Loucy (cell line): ENCODE results near the gene MYRIP.

Experiments used
- H2AFZ ChIP-seq: fragments of 200-600 bp; sonication (generic); 2 replicates; pipeline ENCODE4 v1.6.0; 2016; ENCODE audit warnings: antibody characterized with exemption, mild to moderate bottlenecking, low read length, moderate library complexity
- H3F3A ChIP-seq: fragments of 200-600 bp; 2 replicates; pipeline ENCODE4 v1.6.0; 2016; ENCODE audit warnings: antibody characterized with exemption, low read depth, mild to moderate bottlenecking
- H3K27me3 ChIP-seq: fragments of 200-600 bp; sonication (generic); 2 replicates; pipeline ENCODE4 v1.6.1; 2014; ENCODE audit warnings: low read length, mild to moderate bottlenecking; ENCODE audit not compliant: insufficient read depth, poor library complexity, severe bottlenecking
- H3K36me3 ChIP-seq: fragments of 200-600 bp; sonication (generic); 2 replicates; pipeline ENCODE4 v1.6.1; 2016; ENCODE audit warnings: low read length; ENCODE audit not compliant: insufficient read depth
- H3K4me1 ChIP-seq: fragments of 200-600 bp; sonication (generic); 2 replicates; pipeline ENCODE4 v1.5.1; 2014; ENCODE audit warnings: low read length, mild to moderate bottlenecking; ENCODE audit not compliant: insufficient read depth, poor library complexity, severe bottlenecking
- H3K4me2 ChIP-seq: fragments of 200-600 bp; sonication (generic); 2 replicates; pipeline ENCODE4 v1.6.0; 2014; ENCODE audit warnings: antibody characterized with exemption, low read length, low read depth, mild to moderate bottlenecking; ENCODE audit not compliant: poor library complexity, severe bottlenecking
- H3K4me3 ChIP-seq: fragments of 200-600 bp; sonication (generic); 2 replicates; pipeline ENCODE4 v1.5.1; 2014; ENCODE audit warnings: low read length, mild to moderate bottlenecking, mixed read lengths; ENCODE audit not compliant: poor library complexity, severe bottlenecking
- H3K79me2 ChIP-seq: fragments of 200-600 bp; sonication (generic); 2 replicates; pipeline ENCODE4 v1.6.1; 2014; ENCODE audit warnings: low read length; ENCODE audit not compliant: insufficient read depth
- H3K9ac ChIP-seq: fragments of 200-600 bp; sonication (generic); 2 replicates; pipeline ENCODE4 v1.6.0; 2014; ENCODE audit warnings: mild to moderate bottlenecking, low read depth, low read length, moderate library complexity; ENCODE audit not compliant: poor library complexity, severe bottlenecking
- H3K9me2 ChIP-seq: fragments of 200-600 bp; sonication (generic); replicated peaks from 2 replicates; pipeline ENCODE4 v1.6.1; 2016; ENCODE audit warnings: low read depth, low read length, mixed read lengths
- H3K9me3 ChIP-seq: fragments of 200-600 bp; sonication (generic); 2 replicates; pipeline ENCODE4 v1.6.1; 2014; ENCODE audit warnings: mild to moderate bottlenecking, antibody characterized with exemption, low read length, low read depth; ENCODE audit not compliant: insufficient read depth
- H4K20me1 ChIP-seq: fragments of 200-600 bp; sonication (generic); 2 replicates; pipeline ENCODE4 v1.6.0; 2014; ENCODE audit warnings: antibody characterized with exemption, low read length, mild to moderate bottlenecking; ENCODE audit not compliant: insufficient read depth, poor library complexity, severe bottlenecking
- CTCF ChIP-seq: fragments of 200-600 bp; sonication (generic); conservative IDR thresholded peaks from 2 replicates; pipeline ENCODE4 v1.5.1; 2014; ENCODE audit warnings: mild to moderate bottlenecking, antibody characterized with exemption, low read length
- EZH2phosphoT487 ChIP-seq: fragments of 200-600 bp; IDR thresholded peaks from 2 replicates; pipeline ENCODE4 v1.6.1; 2018; ENCODE audit warnings: antibody characterized with exemption, mild to moderate bottlenecking, moderate library complexity, borderline replicate concordance

MYRIP gene

GRCh38 chr3:40264451-40264850, 455.0 kb downstream of the MYRIP start:
- no peaks in the 10 kb centered on the region for H3K4me1 ChIP-seq
- H3K9ac ChIP-seq, result no peak overlapping the region
- H3K79me2 ChIP-seq, result no peaks in the 10 kb centered on the region
- H4K20me1 ChIP-seq, result no peaks in the 10 kb centered on the region
- no peaks in the 10 kb centered on the region for H3K27me3 ChIP-seq
- H3K9me2 ChIP-seq, result no peaks in the 10 kb centered on the region
- H3K4me2 ChIP-seq, result no peak overlapping the region
- no peak overlapping the region for H3K4me3 ChIP-seq
- H3K9me3 ChIP-seq, result no peaks in the 10 kb centered on the region
- no peaks in the 10 kb centered on the region for H3K36me3 ChIP-seq
- no peak for TF ChIP-seq EZH2phosphoT487
- no peak for TF ChIP-seq CTCF
- no peaks in the 10 kb centered on the region for H3F3A ChIP-seq
- no peak overlapping the region for H2AFZ ChIP-seq

GRCh38 chr3:40265181-40265580, 455.8 kb downstream of the MYRIP start:
- H3K9me2 ChIP-seq, result no peaks in the 10 kb centered on the region
- no peak overlapping the region for H3K4me3 ChIP-seq
- no peaks in the 10 kb centered on the region for H4K20me1 ChIP-seq
- no peaks in the 10 kb centered on the region for H3K27me3 ChIP-seq
- no peaks in the 10 kb centered on the region for H3K4me1 ChIP-seq
- H3K79me2 ChIP-seq, result no peaks in the 10 kb centered on the region
- no peaks in the 10 kb centered on the region for H3K9me3 ChIP-seq
- TF ChIP-seq EZH2phosphoT487 (no peak), CTCF (no peak)
- H3F3A ChIP-seq, result no peaks in the 10 kb centered on the region
- H2AFZ ChIP-seq, result no peak overlapping the region
- no peak overlapping the region for H3K9ac ChIP-seq
- no peak overlapping the region for H3K4me2 ChIP-seq
- H3K36me3 ChIP-seq, result no peaks in the 10 kb centered on the region

GRCh38 chr3:40267937-40268724, 458.7 kb downstream of the MYRIP start:
- H3K4me1 ChIP-seq, result no peaks in the 10 kb centered on the region
- no peaks in the 10 kb centered on the region for H4K20me1 ChIP-seq
- H3K9ac ChIP-seq, result no peak overlapping the region
- no peak for TF ChIP-seq EZH2phosphoT487
- TF ChIP-seq CTCF, result no peak
- no peaks in the 10 kb centered on the region for H3K9me3 ChIP-seq
- H2AFZ ChIP-seq, result no peak overlapping the region
- no peak overlapping the region for H3K4me2 ChIP-seq
- no peaks in the 10 kb centered on the region for H3K79me2 ChIP-seq
- H3K36me3 ChIP-seq, result no peaks in the 10 kb centered on the region
- H3K27me3 ChIP-seq, result no peaks in the 10 kb centered on the region
- H3F3A ChIP-seq, result no peaks in the 10 kb centered on the region
- no peaks in the 10 kb centered on the region for H3K9me2 ChIP-seq
- no peak overlapping the region for H3K4me3 ChIP-seq
